DMS53 (cell line): ENCODE measurements around the gene LHPP.

Experiments used
- DNase-seq: peaks from one replicate; lab custom pipeline; 2025; lab: John Stamatoyannopoulos, UW

The LHPP gene

GRCh38 chr10:124659380-124659779, 197.8 kb downstream of the LHPP start:
- DNase-seq: no peak

- DNase-seq: no peak
Observed at GRCh38 chr10:124660404-124661125, 198.9 kb downstream of the LHPP start.

- DNase-seq: no peak
Observed at GRCh38 chr10:124661660-124662180, 200.1 kb downstream of the LHPP start.

- DNase-seq: no peak
Observed at GRCh38 chr10:124663228-124663627, 201.6 kb downstream of the LHPP start.
